Neural cell (in vitro differentiated cells): ENCODE results near the gene FBXO42. TPM values are rescaled to one million over a fixed set of nuclear protein-coding genes. Genes with fewer than 3 reads are reported as not detected.

Experiments used
- H2AFZ ChIP-seq: fragments of 200-600, 300-800 bp; sonication (generic), shearing (Covaris generic); 2 replicates; pipeline ENCODE4 v1.6.0; 2014; ENCODE audit warnings: low read depth, mild to moderate bottlenecking, antibody characterized with exemption, low read length, moderate library complexity
- H3F3A ChIP-seq: fragments of 200-600 bp; shearing (Covaris generic); 2 replicates; pipeline ENCODE4 v1.6.1; 2016; ENCODE audit warnings: mild to moderate bottlenecking, moderate library complexity, mixed read lengths, antibody characterized with exemption, low read length; ENCODE audit not compliant: insufficient read depth, poor library complexity, severe bottlenecking
- H3K27ac ChIP-seq: fragments of 200-600, 300-800 bp; sonication (generic), shearing (Covaris generic); 2 replicates; pipeline ENCODE4 v1.5.1; 2014; ENCODE audit warnings: mild to moderate bottlenecking, low read length, moderate library complexity
- H3K27me3 ChIP-seq: fragments of 300-800, 200-600 bp; sonication (generic), shearing (Covaris generic); 2 replicates; pipeline ENCODE4 v1.6.0; 2014; ENCODE audit warnings: mild to moderate bottlenecking, low read depth, low read length, moderate library complexity; ENCODE audit not compliant: insufficient read depth
- H3K36me3 ChIP-seq: fragments of 300-800, 200-600 bp; sonication (generic), shearing (Covaris generic); 2 replicates; pipeline ENCODE4 v1.5.1; 2014; ENCODE audit warnings: mild to moderate bottlenecking, antibody characterized with exemption, low read length, moderate library complexity; ENCODE audit not compliant: insufficient read depth
- H3K4me2 ChIP-seq: fragments of 300-800, 200-600 bp; sonication (generic), shearing (Covaris generic); 2 replicates; pipeline ENCODE4 v1.6.0; 2014; ENCODE audit warnings: mild to moderate bottlenecking, low read length
- H3K4me3 ChIP-seq: fragments of 300-800, 200-600 bp; sonication (generic), shearing (Covaris generic); 2 replicates; pipeline ENCODE4 v1.5.1; 2014; ENCODE audit warnings: mild to moderate bottlenecking, low read length, moderate library complexity
- H3K79me2 ChIP-seq: fragments of 200-600 bp; shearing (Covaris generic); replicated peaks from 2 replicates; pipeline ENCODE4 v1.6.0; 2014; ENCODE audit warnings: mild to moderate bottlenecking, low read length, moderate library complexity; ENCODE audit not compliant: insufficient read depth
- H3K9ac ChIP-seq: fragments of 300-800, 200-600 bp; sonication (generic), shearing (Covaris generic); 2 replicates; pipeline ENCODE4 v1.6.1; 2016; ENCODE audit warnings: mild to moderate bottlenecking, low read length, mixed read lengths
- H3K9me2 ChIP-seq: fragments of 200-600 bp; shearing (Covaris generic); 2 replicates; pipeline ENCODE4 v1.6.1; 2016; ENCODE audit warnings: mild to moderate bottlenecking, low read length, mixed read lengths; ENCODE audit not compliant: insufficient read depth
- H3K9me3 ChIP-seq: fragments of 200-600, 300-800 bp; sonication (generic), shearing (Covaris generic); 2 replicates; pipeline ENCODE4 v1.6.1; 2016; ENCODE audit warnings: mild to moderate bottlenecking, mixed run types, low read length, moderate library complexity, mixed read lengths
- H4K20me1 ChIP-seq: fragments of 200-600 bp; shearing (Covaris generic); 2 replicates; pipeline ENCODE4 v1.6.1; 2016; ENCODE audit warnings: mild to moderate bottlenecking, mixed run types; ENCODE audit not compliant: insufficient read depth
- CTCF ChIP-seq: fragments of 450-650 bp; IDR thresholded peaks from 2 replicates; pipeline ENCODE4 v1.5.1; 2014; ENCODE audit warnings: antibody characterized with exemption, mild to moderate bottlenecking, moderate library complexity; ENCODE audit not compliant: poor library complexity, severe bottlenecking
- EP300 ChIP-seq: fragments of 450-650 bp; conservative IDR thresholded peaks from 2 replicates; pipeline ENCODE4 v1.6.1; 2014; ENCODE audit warnings: antibody characterized with exemption, mild to moderate bottlenecking, moderate library complexity; ENCODE audit not compliant: poor library complexity, severe bottlenecking
- EZH2 ChIP-seq: fragments of 200-600, 300-800 bp; shearing (Covaris generic), sonication (generic); IDR thresholded peaks from 2 replicates; pipeline ENCODE4 v1.6.1; 2014; ENCODE audit warnings: antibody characterized with exemption, low read length, borderline replicate concordance, mild to moderate bottlenecking; ENCODE audit not compliant: insufficient read depth, poor library complexity, severe bottlenecking
- MXI1 ChIP-seq: fragments of 450-650 bp; conservative IDR thresholded peaks from 2 replicates; pipeline ENCODE4 v1.6.1; 2014; ENCODE audit warnings: antibody characterized with exemption, mild to moderate bottlenecking; ENCODE audit not compliant: poor library complexity, severe bottlenecking
- POLR2AphosphoS5 ChIP-seq: IDR thresholded peaks from 2 replicates; pipeline ENCODE4 v1.6.1; 2012
- RAD21 ChIP-seq: fragments of 450-650 bp; conservative IDR thresholded peaks from 2 replicates; pipeline ENCODE4 v1.6.1; 2014; ENCODE audit warnings: antibody characterized with exemption, mild to moderate bottlenecking, moderate library complexity
- REST ChIP-seq: IDR thresholded peaks from 2 replicates; pipeline ENCODE4 v1.6.1; 2012; ENCODE audit warnings: borderline replicate concordance
- SMC3 ChIP-seq: fragments of 450-650 bp; conservative IDR thresholded peaks from 2 replicates; pipeline ENCODE4 v1.6.1; 2014; ENCODE audit warnings: antibody characterized with exemption, mild to moderate bottlenecking, moderate library complexity; ENCODE audit not compliant: poor library complexity
- TAF1 ChIP-seq: IDR thresholded peaks from 2 replicates; pipeline ENCODE4 v1.6.1; 2012; ENCODE audit warnings: low read depth
- polyA plus RNA-seq: library from polyadenylated mRNA; depleted of rRNA; stranded (reverse); fragments of >200 nt; gene quantifications from 2 replicates; pipeline ENCODE4 v1.2.3, GENCODE V29; 2014

The FBXO42 gene
- polyA plus RNA-seq, 1 donor from 2014 or later = 30.1 TPM

GRCh38 chr1:16375521-16376340 is 23.5 kb upstream of the FBXO42 start:
- H3K9me3 ChIP-seq = no peaks in the 10 kb centered on the region
- H2AFZ ChIP-seq = no peak overlapping the region
- H3K4me3 ChIP-seq = no peak overlapping the region
- no peaks in the 10 kb centered on the region for H3K9me2 ChIP-seq
- no peaks in the 10 kb centered on the region for H3K36me3 ChIP-seq
- no peak overlapping the region for H3K9ac ChIP-seq
- TF ChIP-seq CTCF (no peak), TAF1 (no peak), RAD21 (no peak), EP300 (no peak), REST (no peak), POLR2AphosphoS5 (no peak), SMC3 (no peak), MXI1 (no peak), EZH2 (no peak)
- no peaks in the 10 kb centered on the region for H3K27me3 ChIP-seq
- no peak overlapping the region for H3K27ac ChIP-seq
- H3F3A ChIP-seq = no peaks in the 10 kb centered on the region
- H3K79me2 ChIP-seq = peaks cover 67% of the 10 kb centered on the region
- H3K4me2 ChIP-seq = no peak overlapping the region
- no peaks in the 10 kb centered on the region for H4K20me1 ChIP-seq

GRCh38 chr1:16374266-16374665 is 22.0 kb upstream of the FBXO42 start:
- Histone ChIP-seq H3K9ac (no peak overlapping the region), H3K9me2 (no peaks in the 10 kb centered on the region), H3K27me3 (no peaks in the 10 kb centered on the region), H3K27ac (no peak overlapping the region), H3K9me3 (no peaks in the 10 kb centered on the region), H3K36me3 (no peaks in the 10 kb centered on the region), H3K79me2 (peaks cover 76% of the 10 kb centered on the region), H2AFZ (no peak overlapping the region), H4K20me1 (no peaks in the 10 kb centered on the region), H3K4me3 (no peak overlapping the region), H3K4me2 (no peak overlapping the region), H3F3A (no peaks in the 10 kb centered on the region)
- TF ChIP-seq EZH2 = no peak
- no peak for TF ChIP-seq SMC3
- TF ChIP-seq MXI1 = no peak
- TF ChIP-seq TAF1 = no peak
- TF ChIP-seq EP300 = no peak
- no peak for TF ChIP-seq CTCF
- TF ChIP-seq RAD21 = no peak
- no peak for TF ChIP-seq POLR2AphosphoS5
- no peak for TF ChIP-seq REST
